ENCODE results near the gene ZBTB20.

ZBTB20 gene

GRCh38 chr3:114411190-114411668 is 735.9 kb downstream of the ZBTB20 start:
- ChIA-PET CTCF (interaction anchor here (0.7 to 7.7 kb wide), 5 partner anchors 9 to 566 kb away, joined by 3 to 74 read pairs (median 4); no protein-coding TSS in a partner anchor), POLR2A (no interaction called here)
- no peak overlapping the region for H3K4me3 ChIP-seq (ENCODE audit: low read depth, low read length)
- TF ChIP-seq, protein P1, sequence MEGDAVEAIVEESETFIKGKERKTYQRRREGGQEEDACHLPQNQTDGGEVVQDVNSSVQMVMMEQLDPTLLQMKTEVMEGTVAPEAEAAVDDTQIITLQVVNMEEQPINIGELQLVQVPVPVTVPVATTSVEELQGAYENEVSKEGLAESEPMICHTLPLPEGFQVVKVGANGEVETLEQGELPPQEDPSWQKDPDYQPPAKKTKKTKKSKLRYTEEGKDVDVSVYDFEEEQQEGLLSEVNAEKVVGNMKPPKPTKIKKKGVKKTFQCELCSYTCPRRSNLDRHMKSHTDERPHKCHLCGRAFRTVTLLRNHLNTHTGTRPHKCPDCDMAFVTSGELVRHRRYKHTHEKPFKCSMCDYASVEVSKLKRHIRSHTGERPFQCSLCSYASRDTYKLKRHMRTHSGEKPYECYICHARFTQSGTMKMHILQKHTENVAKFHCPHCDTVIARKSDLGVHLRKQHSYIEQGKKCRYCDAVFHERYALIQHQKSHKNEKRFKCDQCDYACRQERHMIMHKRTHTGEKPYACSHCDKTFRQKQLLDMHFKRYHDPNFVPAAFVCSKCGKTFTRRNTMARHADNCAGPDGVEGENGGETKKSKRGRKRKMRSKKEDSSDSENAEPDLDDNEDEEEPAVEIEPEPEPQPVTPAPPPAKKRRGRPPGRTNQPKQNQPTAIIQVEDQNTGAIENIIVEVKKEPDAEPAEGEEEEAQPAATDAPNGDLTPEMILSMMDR (IDR thresholded peaks at IDR 0.05; ENCODE audit: insufficient read depth, low read length, missing control alignments), result no peak
- no peak for DNase-seq (ENCODE audit: low read depth, low spot score)

DNA sequence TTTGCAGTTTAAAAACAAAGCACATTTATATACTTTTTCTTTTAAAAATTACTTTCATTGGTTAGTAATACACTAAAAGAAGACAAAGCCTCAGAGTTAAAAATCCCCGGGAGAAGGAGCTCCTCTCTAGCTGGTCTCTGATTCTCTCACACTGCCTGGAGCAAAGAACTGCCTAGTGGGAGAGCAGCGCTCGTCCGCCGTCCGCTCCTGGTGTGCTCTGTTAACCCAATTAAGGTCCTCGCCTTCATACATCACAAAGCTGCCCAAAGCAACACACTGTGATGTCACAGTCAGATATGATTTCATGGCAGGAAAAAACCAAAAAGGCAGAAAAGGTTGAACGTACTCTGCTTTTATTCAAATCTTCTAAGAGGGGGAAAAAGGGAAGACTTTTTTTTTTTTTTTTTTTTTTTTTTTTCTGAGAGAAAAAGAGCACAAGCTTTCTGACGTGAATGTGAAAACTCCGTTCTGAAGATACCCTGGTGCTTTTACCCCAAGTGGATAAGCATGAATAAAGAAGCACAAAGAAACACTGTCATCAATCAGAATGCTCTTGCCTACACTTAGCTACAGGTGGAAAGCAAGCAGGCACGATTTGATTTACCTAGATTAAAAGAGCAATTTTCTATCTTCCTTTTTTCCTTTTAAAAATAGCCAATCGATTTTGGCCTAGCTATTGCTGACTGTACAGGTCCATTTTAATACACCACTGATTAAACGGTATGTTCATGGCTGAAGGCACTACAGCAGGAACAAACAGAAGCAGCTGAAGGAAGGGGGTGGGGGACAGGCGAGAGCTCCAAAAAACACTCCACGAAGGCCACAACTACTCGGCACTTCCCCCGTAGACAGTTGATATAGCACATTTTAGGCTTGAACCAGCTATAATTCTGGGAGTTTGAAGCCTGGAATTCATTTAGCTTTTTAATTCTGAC is 738.1 kb downstream of the ZBTB20 start:
- no peak overlapping the region for H3K4me3 ChIP-seq (ENCODE audit: low read depth, low read length)
- no peak for DNase-seq (ENCODE audit: low read depth, low spot score)
- TF ChIP-seq, protein P1 (IDR thresholded peaks at IDR 0.05; ENCODE audit: insufficient read depth, low read length, missing control alignments), result no peak
- ChIA-PET CTCF (interaction anchor here (4.0 to 7.7 kb wide), 2 partner anchors 11 to 25 kb away, joined by 19 to 74 read pairs; no protein-coding TSS in a partner anchor), POLR2A (no interaction called here)

DNA sequence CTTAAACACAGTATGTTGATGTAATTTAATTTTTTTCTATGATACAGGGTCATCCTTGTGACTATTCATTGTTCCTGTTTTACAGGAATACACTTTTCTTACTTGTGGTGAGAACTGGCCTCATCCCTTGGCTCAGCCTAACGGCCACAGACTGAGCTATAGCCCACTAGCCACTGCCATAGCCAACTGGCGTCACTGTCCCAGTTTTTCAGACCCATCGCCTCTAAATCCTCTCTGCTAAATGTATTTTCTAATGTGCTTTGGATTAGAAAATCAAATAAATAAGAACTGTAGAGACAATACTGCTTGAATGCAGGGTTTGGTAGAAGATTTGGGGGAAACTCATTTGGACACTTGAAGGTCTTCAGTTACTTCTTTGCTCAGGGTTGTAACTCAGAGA is 740.2 kb downstream of the ZBTB20 start:
- H3K4me3 ChIP-seq (ENCODE audit: low read depth, low read length), result no peak overlapping the region
- TF ChIP-seq, protein P1 (IDR thresholded peaks at IDR 0.05; ENCODE audit: insufficient read depth, low read length, missing control alignments), result no peak
- ChIA-PET CTCF (interaction anchor here (0.8 to 7.7 kb wide), 2 partner anchors 13 to 23 kb away, joined by 4 to 74 read pairs; no protein-coding TSS in a partner anchor), POLR2A (no interaction called here)
- DNase-seq (ENCODE audit: low read depth, low spot score), result no peak

GRCh38 chr3:114406286-114406685 is 740.8 kb downstream of the ZBTB20 start:
- DNase-seq (ENCODE audit: low read depth, low spot score), result no peak
- POLR2A ChIA-PET, result no interaction called here
- no peak overlapping the region for H3K4me3 ChIP-seq (ENCODE audit: low read depth, low read length)
- TF ChIP-seq, protein P1 (IDR thresholded peaks at IDR 0.05; ENCODE audit: insufficient read depth, low read length, missing control alignments), result no peak
- CTCF ChIA-PET, result interaction anchor here (1.6 to 7.7 kb wide), 3 partner anchors 8 to 22 kb away, joined by 9 to 74 read pairs (median 15); no protein-coding TSS in a partner anchor

DNA sequence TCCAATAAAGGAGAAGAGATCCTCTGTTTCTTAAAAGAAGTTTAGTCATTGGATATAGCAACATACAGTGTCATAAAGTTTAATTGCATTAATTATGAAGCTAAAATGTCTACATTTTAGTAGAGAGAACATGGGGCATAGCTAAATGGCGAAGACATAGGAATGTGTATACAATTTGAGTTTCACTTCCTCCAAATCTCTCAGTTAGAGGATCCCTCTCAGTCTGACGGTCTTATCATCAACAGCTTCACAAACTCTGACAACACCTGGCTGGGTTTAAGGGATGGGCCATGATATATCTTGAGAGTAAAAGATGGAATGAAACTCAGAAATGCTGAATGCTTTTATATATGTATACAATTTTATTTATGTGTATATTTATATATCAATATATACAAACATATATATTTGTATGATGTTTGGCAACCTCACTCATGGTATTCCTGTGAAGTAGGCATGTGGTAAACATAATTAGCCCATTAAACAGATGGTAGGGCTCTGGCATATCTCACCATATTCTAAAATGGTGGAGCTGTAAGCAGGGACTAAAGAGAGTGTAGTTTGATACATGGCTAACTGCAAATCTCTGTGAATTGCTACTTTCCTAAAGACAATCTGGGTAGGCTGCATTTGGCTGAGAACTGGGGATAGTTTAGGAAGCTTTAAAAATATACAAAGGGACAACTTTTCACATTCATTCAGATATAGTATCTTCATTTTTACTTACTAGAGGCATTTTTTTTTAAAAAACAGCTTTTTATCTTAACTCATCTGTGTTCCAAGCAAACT is 741.7 kb downstream of the ZBTB20 start:
- TF ChIP-seq, protein P1 (IDR thresholded peaks at IDR 0.05; ENCODE audit: insufficient read depth, low read length, missing control alignments), result no peak
- no peak overlapping the region for H3K4me3 ChIP-seq (ENCODE audit: low read depth, low read length)
- ChIA-PET POLR2A (no interaction called here), CTCF (interaction anchor here (1.1 to 7.7 kb wide), 7 partner anchors 9 to 43 kb away, joined by 3 to 74 read pairs (median 8); no protein-coding TSS in a partner anchor)
- no peak for DNase-seq (ENCODE audit: low read depth, low spot score)

All from AG04449 (cell line).